ENCODE results near the gene GJA1.

The GJA1 gene

GRCh38 chr6:121482004-121482693 is 46.7 kb downstream of the GJA1 start:
- Histone ChIP-seq H3K27me3 (ENCODE audit: control insufficient read depth in 2 of 2, insufficient read depth in 2 of 2, low read length in 2 of 2) (no peaks in the 10 kb centered on the region), H3K4me3 (ENCODE audit: low read length in 2 of 2) (no peak overlapping the region), H3K27ac (ENCODE audit: low read depth in 2 of 2, low read length in 2 of 2) (no peak overlapping the region), H3K4me1 (ENCODE audit: control insufficient read depth in 2 of 2, insufficient read depth in 2 of 2, low read length in 2 of 2) (no peaks in the 10 kb centered on the region), H3K9me3 (ENCODE audit: control insufficient read depth in 2 of 2, low read length in 2 of 2) (no peaks in the 10 kb centered on the region), H3K9ac (ENCODE audit: low read depth in 1 of 2, low read length in 2 of 2) (no peak overlapping the region), H3K36me3 (ENCODE audit: control insufficient read depth in 2 of 2, insufficient read depth in 2 of 2, low read length in 2 of 2) (no peaks in the 10 kb centered on the region)

GRCh38 chr6:121482751-121483150 is 47.3 kb downstream of the GJA1 start:
- no peaks in the 10 kb centered on the region for H3K27me3 ChIP-seq (ENCODE audit: control insufficient read depth in 2 of 2, insufficient read depth in 2 of 2, low read length in 2 of 2)
- H3K27ac ChIP-seq (ENCODE audit: low read depth in 2 of 2, low read length in 2 of 2): no peak overlapping the region

GRCh38 chr6:121485359-121485811 is 49.9 kb downstream of the GJA1 start:
- Histone ChIP-seq H3K4me1 (ENCODE audit: control insufficient read depth in 2 of 2, insufficient read depth in 2 of 2, low read length in 2 of 2) (no peaks in the 10 kb centered on the region), H3K4me3 (ENCODE audit: low read length in 2 of 2) (no peak overlapping the region), H3K27me3 (ENCODE audit: control insufficient read depth in 2 of 2, insufficient read depth in 2 of 2, low read length in 2 of 2) (no peaks in the 10 kb centered on the region), H3K9me3 (ENCODE audit: control insufficient read depth in 2 of 2, low read length in 2 of 2) (no peaks in the 10 kb centered on the region), H3K27ac (ENCODE audit: low read depth in 2 of 2, low read length in 2 of 2) (no peak overlapping the region), H3K9ac (ENCODE audit: low read depth in 1 of 2, low read length in 2 of 2) (no peak overlapping the region), H3K36me3 (ENCODE audit: control insufficient read depth in 2 of 2, insufficient read depth in 2 of 2, low read length in 2 of 2) (no peaks in the 10 kb centered on the region)

More at GRCh38 chr6:121482751-121483150, 47.3 kb downstream of the GJA1 start:
- no peaks in the 10 kb centered on the region for H3K9me3 ChIP-seq (ENCODE audit: control insufficient read depth in 2 of 2, low read length in 2 of 2)
- no peak overlapping the region for H3K4me3 ChIP-seq (ENCODE audit: low read length in 2 of 2)
- H3K36me3 ChIP-seq (ENCODE audit: control insufficient read depth in 2 of 2, insufficient read depth in 2 of 2, low read length in 2 of 2): no peaks in the 10 kb centered on the region
- no peak overlapping the region for H3K9ac ChIP-seq (ENCODE audit: low read depth in 1 of 2, low read length in 2 of 2)
- no peaks in the 10 kb centered on the region for H3K4me1 ChIP-seq (ENCODE audit: control insufficient read depth in 2 of 2, insufficient read depth in 2 of 2, low read length in 2 of 2)

- Histone ChIP-seq H3K9me3 (ENCODE audit: control insufficient read depth in 2 of 2, low read length in 2 of 2) (no peaks in the 10 kb centered on the region), H3K36me3 (ENCODE audit: control insufficient read depth in 2 of 2, insufficient read depth in 2 of 2, low read length in 2 of 2) (no peaks in the 10 kb centered on the region), H3K9ac (ENCODE audit: low read depth in 1 of 2, low read length in 2 of 2) (no peak overlapping the region), H3K4me1 (ENCODE audit: control insufficient read depth in 2 of 2, insufficient read depth in 2 of 2, low read length in 2 of 2) (no peaks in the 10 kb centered on the region), H3K27ac (ENCODE audit: low read depth in 2 of 2, low read length in 2 of 2) (no peak overlapping the region), H3K27me3 (ENCODE audit: control insufficient read depth in 2 of 2, insufficient read depth in 2 of 2, low read length in 2 of 2) (no peaks in the 10 kb centered on the region), H3K4me3 (ENCODE audit: low read length in 2 of 2) (no peak overlapping the region)
These were observed 56.1 kb downstream of the GJA1 start for GRCh38 chr6:121491576-121491975.

GRCh38 chr6:121492536-121492935 is 57.1 kb downstream of the GJA1 start:
- Histone ChIP-seq H3K9me3 (ENCODE audit: control insufficient read depth in 2 of 2, low read length in 2 of 2) (no peaks in the 10 kb centered on the region), H3K27ac (ENCODE audit: low read depth in 2 of 2, low read length in 2 of 2) (no peak overlapping the region), H3K9ac (ENCODE audit: low read depth in 1 of 2, low read length in 2 of 2) (no peak overlapping the region), H3K4me3 (ENCODE audit: low read length in 2 of 2) (no peak overlapping the region), H3K36me3 (ENCODE audit: control insufficient read depth in 2 of 2, insufficient read depth in 2 of 2, low read length in 2 of 2) (no peaks in the 10 kb centered on the region), H3K27me3 (ENCODE audit: control insufficient read depth in 2 of 2, insufficient read depth in 2 of 2, low read length in 2 of 2) (no peaks in the 10 kb centered on the region), H3K4me1 (ENCODE audit: control insufficient read depth in 2 of 2, insufficient read depth in 2 of 2, low read length in 2 of 2) (no peaks in the 10 kb centered on the region)

GRCh38 chr6:121497970-121498375 is 62.5 kb downstream of the GJA1 start:
- Histone ChIP-seq H3K9me3 (ENCODE audit: control insufficient read depth in 2 of 2, low read length in 2 of 2) (no peaks in the 10 kb centered on the region), H3K9ac (ENCODE audit: low read depth in 1 of 2, low read length in 2 of 2) (no peak overlapping the region), H3K36me3 (ENCODE audit: control insufficient read depth in 2 of 2, insufficient read depth in 2 of 2, low read length in 2 of 2) (no peaks in the 10 kb centered on the region), H3K27ac (ENCODE audit: low read depth in 2 of 2, low read length in 2 of 2) (no peak overlapping the region), H3K4me1 (ENCODE audit: control insufficient read depth in 2 of 2, insufficient read depth in 2 of 2, low read length in 2 of 2) (no peaks in the 10 kb centered on the region), H3K4me3 (ENCODE audit: low read length in 2 of 2) (no peak overlapping the region), H3K27me3 (ENCODE audit: control insufficient read depth in 2 of 2, insufficient read depth in 2 of 2, low read length in 2 of 2) (no peaks in the 10 kb centered on the region)

- Histone ChIP-seq H3K9me3 (ENCODE audit: control insufficient read depth in 2 of 2, low read length in 2 of 2) (no peaks in the 10 kb centered on the region), H3K27ac (ENCODE audit: low read depth in 2 of 2, low read length in 2 of 2) (no peak overlapping the region), H3K9ac (ENCODE audit: low read depth in 1 of 2, low read length in 2 of 2) (no peak overlapping the region), H3K4me3 (ENCODE audit: low read length in 2 of 2) (no peak overlapping the region), H3K36me3 (ENCODE audit: control insufficient read depth in 2 of 2, insufficient read depth in 2 of 2, low read length in 2 of 2) (no peaks in the 10 kb centered on the region), H3K4me1 (ENCODE audit: control insufficient read depth in 2 of 2, insufficient read depth in 2 of 2, low read length in 2 of 2) (no peaks in the 10 kb centered on the region), H3K27me3 (ENCODE audit: control insufficient read depth in 2 of 2, insufficient read depth in 2 of 2, low read length in 2 of 2) (no peaks in the 10 kb centered on the region)
These were observed 63.2 kb downstream of the GJA1 start for GRCh38 chr6:121498481-121499276.

Data from mucosa of rectum (tissue), 2 donors.